HG03565 (cell line): ENCODE data around the gene ENC1.
A peak's percentile ranks its signal among the peaks of the same experiment; 100 is the strongest.
"Not testable (repeated sequence)": the region's sequence is repeated elsewhere in the genome, so short reads cannot be mapped to it uniquely, and the experiment has no call there.

Experiments
- ATAC-seq: cut with Tn5 transposase; IDR thresholded peaks from one replicate; pipeline ENCODE4 v1.9.1; 2021; ENCODE audit warnings: mild to moderate bottlenecking, moderate library complexity; ENCODE audit not compliant: unreplicated experiment

ENC1 gene, protein sequence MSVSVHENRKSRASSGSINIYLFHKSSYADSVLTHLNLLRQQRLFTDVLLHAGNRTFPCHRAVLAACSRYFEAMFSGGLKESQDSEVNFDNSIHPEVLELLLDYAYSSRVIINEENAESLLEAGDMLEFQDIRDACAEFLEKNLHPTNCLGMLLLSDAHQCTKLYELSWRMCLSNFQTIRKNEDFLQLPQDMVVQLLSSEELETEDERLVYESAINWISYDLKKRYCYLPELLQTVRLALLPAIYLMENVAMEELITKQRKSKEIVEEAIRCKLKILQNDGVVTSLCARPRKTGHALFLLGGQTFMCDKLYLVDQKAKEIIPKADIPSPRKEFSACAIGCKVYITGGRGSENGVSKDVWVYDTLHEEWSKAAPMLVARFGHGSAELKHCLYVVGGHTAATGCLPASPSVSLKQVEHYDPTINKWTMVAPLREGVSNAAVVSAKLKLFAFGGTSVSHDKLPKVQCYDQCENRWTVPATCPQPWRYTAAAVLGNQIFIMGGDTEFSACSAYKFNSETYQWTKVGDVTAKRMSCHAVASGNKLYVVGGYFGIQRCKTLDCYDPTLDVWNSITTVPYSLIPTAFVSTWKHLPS

DNA sequence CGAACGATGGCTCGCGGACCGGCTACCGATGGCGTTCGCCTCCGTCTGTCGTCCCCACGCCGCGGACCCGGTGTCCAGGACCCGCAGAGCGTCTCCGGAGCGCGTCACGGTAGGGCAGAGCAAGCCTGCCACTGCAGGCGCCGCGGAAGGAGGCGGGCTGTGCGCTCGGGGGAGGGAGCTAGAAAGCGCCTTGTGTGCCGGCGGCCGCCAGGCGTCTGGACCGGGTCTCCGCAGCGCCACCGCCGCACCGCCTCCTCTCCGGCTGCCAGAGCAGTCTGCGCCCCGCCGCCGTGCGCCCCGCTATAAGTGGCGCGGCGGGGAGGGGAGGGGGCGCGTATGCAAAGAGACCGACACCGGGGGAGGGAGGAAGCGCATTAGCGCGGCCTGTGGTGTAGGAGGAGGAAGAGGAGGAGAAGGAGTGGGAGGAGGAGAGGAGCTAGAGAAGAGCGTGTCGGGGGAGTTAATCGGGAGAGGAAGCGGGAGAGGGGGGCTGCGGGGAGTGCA, at the start of gene ENC1:
Gene ENC1, minus strand, starts transcription at position 279 of the 504 bp plus-strand sequence. CDS start 4,243 bp downstream, outside the sequence.
- ATAC-seq: peak; percentile 59

DNA sequence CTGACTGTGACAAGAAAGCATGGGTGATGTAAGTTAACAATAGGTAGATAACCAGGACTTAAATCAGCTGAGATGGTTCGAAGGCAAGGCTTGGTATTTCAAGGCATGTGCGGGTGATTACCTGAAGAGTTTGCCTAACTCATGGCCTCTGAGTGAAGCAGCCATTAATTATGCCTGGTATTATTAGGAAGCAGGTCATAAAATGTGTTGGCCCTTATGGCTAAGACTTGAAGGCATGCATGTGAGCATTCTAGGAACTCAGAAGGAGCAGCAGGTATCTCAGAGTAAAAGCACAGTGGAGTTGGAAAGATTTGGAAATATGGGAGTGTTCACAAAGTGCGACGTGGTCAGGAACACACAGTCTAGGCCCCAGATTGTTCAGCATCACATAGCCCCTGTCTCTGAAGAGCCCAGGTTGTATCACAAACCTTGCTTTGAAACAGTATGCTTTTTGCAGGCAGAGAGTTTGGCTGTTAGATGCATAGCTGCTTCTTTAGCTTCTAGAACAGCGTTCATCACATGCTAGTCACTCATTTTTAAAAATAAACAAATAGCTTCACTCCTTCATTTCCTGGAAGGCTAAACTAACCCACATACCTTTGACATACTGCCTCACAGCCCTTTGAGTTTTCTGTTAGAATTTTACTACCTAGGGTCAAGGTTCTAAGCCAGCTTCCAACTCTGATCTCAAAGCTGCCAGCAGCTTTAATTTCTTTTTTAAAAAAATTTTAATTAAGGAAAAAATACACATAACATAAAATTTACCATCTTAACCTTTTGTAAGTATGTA, 46.6 kb upstream of the ENC1 start:
- ATAC-seq: no peak

DNA sequence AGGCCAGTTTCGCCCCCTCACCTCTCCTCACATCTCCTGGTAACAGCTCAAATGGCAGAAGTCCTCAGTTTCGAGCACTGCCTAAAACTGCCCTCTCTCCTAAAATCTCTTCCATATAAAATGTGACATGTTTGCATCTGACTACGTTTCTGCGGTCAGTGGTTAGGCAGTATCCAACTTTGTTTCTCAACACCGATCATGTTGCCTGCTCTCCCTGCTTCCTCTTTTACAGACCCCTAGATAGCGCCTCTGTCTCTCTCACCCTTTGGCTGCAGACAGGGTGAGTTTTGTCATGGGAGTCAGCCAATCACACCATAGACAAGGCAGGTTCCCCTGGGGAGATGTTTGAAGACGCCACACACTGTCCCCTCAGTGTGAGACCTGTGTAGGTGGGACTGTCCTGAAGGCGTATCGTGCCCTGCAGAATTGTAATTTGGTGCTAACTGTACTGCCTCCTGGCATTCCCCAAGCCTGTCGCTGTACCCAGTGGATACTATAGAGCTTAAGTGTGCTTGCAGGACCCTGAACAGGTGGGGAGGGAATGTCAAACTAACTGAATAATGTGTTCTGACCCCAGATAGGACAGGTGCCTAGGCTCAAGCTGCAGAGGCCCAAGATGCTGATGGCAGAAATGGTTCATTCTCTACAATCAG, 45.6 kb upstream of the ENC1 start:
- ATAC-seq: peak; percentile 50

DNA sequence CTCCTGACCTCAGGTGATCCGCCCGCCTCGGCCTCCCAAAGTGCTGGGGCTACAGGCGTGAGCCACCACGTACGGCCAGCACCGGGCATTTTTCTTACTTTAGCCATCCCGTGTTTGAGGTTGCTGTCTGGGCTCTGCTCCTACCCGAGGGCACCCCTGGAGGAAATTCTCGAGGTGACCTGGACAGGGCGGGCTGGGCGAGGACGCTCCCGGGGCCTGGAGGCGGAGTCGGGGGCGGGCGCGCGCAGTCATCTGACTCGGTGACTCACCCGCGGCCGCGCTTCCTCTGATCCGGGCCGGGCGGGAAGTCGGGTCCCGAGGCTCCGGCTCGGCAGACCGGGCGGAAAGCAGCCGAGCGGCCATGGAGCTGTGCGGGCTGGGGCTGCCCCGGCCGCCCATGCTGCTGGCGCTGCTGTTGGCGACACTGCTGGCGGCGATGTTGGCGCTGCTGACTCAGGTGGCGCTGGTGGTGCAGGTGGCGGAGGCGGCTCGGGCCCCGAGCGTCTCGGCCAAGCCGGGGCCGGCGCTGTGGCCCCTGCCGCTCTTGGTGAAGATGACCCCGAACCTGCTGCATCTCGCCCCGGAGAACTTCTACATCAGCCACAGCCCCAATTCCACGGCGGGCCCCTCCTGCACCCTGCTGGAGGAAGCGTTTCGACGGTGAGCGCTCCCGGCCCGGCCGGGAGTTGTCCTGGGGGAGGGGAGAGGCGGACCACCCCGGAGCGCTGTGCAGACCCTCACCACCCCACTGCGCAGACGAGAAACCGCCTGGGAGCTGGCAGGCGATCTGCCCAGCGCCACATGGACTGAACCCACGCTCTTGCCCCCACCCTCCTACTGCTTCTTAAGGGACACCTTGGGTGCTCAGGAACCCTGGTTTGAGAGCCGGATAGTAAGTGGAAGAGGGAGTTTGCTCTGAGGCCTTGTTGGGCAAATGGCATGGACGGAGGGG, 44.6 kb upstream of the ENC1 start, which contains the start of gene HEXB:
Gene HEXB, plus strand, starts transcription at position 334 of the 952 bp plus-strand sequence. Its CDS starts 28 bp downstream, at position 362.
- ATAC-seq: peak; percentile 61

DNA sequence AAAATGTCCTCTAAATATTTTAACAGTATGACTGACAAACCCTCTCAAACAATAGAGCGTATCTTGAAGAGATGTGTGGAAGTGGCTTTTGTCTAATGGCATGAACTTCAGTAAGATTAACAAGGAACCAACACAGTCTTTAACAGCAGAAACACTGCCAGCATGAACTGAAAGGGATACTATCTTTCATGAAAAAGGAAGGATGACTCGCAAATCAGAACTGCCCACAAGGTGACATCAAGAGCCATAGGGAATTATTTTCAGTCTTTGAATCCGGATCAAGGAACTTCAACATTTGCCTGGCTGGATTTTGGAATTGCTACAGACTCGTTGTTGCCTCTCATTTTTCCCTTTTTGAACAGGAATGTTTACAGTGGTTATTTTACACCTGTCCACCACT, 39.4 kb upstream of the ENC1 start:
- ATAC-seq: no peak

DNA sequence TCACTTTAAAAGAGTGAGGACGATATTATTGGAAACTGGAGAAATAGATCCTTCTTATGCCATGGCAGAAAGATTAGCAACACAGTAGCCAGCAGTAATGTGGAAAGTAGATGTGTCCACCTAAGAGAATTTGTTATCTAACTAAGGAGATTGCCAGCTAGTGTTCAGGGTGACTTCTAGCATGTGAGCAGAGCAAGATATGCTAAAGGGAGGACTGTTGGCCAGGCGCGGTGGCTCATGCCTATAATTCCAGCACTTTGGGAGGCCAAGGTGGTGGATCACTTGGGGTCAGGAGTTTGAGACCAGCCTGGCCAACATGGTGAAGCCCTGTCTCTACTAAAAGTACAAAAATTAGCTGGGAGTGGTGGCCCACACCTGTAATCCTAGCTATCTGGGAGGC, 38.8 kb upstream of the ENC1 start:
- ATAC-seq: not testable (repeated sequence)

DNA sequence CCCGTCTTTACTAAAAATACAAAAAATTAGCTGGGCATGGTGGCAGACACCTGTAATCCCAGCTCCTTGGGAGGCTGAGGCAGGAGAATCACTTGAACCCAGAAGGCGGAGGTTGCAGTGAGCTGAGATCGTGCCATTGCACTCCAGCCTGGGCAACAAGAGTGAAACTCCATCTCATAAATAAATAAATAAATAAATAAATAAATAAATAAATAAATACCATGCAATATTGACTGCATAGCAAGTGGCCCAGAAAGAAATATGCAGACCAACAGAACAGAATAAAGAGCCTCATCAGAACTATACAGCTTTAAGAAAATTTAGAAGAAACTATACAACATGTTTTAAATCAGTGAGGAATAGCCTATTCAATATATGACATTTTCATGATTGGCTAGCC, 37.6 kb upstream of the ENC1 start:
- not testable (repeated sequence) for ATAC-seq

DNA sequence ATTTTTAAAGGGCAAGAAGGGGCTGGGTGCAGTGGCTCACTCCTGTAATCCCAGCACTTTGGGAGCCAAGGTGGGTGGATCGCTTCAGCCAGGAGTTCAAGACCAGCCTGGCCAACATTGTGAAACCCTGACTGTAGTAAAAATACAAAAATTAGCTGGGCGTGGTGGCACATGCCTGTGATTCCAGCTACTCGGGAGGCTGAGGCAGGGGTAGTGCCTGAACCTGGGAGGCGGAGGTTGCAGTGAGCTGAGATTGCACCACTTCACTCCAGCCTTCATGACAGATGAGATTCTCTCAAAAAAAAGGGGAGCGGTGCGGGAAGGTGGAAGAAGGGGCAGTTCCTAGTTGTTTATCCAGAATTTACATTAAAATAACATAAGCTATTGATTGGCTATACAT, 35.9 kb upstream of the ENC1 start:
- not testable (repeated sequence) for ATAC-seq

DNA sequence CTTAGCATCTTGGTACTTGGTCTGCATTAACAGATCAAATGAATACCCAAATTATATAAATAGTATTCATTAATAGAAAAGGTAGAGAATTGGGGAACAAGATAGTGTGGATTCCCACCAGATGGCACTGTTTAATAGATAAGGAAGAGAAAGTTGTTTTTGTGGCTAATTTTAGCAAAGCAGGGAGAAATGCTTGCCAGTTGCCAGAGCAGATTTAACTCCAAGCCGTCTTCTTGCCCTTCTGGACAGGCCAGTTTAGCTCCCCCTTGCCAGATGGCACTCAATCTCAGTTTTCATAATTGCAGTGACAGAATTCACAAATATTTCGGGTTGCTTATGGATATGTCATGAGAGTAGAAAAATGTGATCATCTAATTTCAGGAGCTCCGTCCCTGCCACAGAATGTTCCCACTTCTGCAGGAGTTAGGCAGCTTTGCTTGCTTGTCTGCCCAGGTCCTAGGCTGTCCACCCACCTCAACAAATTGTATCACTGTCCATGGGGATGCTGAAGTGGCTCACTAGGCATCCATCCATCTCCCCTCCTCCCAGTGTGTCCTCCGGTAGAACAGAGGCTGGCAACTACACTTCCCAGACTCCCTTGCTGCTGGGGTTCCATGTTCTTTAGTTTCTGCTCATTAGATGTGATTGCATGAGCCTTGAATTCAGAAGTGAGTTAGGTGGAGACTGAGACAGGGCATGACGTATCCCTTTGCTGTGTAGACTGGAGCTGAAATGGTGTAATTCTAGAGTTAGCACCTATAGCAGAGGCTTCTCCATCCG, 32.7 kb upstream of the ENC1 start:
- no peak for ATAC-seq

DNA sequence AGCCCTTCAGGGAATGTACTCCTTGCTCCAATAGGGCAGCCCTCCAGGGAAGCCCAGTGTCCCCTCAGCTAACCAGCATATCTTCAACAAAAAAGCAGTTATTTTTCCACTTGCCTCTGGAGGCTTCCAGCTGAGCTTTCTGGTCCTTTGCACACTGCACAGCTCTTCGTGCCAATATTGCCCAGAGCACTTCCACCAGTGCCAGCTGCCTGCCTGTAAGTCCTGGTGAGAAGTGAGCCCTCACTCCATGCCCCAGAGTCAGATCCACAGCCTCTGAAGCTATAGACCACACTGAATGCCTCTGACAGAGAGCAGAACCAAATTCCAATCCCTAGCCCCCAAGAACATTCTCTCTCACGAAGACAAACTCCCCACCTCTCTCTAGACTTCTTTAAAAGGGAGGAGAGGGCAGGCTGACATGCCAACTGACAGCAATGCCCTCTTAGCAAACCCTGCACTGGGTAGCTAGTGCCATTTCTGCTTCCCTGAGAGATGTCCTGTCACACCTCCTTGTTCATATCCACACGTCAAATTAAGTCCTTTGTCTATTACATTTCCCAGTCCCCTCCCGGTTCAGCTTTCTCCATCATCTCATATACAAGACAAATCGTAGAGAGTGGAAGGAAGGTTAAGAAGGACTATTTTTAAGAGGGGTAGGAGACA, 31.8 kb upstream of the ENC1 start:
- ATAC-seq: no peak

DNA sequence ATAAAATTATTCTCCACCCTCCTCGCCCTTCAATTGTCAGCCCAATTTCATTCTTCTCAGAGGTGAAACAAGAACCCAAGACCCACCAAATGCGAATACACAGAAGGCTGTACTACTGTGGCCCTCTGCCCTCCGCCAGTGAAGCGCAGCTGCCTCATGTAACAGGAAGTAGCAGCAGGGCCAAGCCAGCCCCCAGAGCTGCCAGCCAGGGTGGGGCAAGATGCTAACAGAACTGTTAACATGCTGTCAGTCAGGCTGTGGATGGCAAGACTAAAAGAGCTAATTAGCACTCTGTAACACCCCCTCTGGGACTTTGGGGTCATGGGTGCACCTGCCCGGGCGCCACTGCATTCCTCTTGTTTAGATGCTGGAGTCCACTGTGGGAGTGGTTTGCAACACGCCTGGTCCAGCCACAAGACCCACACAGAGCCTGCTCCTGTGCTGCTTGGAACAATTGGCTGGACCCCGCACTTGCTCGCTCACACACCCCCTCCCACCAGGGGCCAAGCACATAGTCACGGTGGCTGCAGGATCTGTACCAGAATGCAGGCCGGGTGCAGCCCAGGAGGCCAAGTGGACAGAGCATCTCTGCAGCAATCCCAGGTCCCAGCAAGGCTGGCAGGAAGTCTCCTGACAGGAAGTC, 30.0 kb upstream of the ENC1 start:
- no peak for ATAC-seq

DNA sequence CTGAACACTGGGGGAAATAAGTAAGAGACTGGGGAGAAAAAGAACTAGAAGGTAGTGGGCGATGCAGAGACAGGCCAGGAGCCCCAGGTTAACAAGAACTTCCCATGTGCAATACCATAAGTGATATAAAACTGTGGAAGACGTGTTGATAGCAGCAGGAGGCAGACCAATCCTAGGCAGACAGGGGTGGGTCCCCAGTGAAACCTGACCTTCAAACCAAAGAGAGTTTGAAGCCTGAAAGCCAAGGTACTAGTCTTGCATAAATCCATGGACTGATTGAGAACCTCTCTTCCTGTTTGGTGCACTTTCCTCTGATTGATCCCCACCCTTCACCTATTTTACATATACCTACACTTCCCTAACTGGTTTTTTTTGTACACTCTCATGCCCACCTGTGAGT, 29.3 kb upstream of the ENC1 start:
- ATAC-seq: no peak

DNA sequence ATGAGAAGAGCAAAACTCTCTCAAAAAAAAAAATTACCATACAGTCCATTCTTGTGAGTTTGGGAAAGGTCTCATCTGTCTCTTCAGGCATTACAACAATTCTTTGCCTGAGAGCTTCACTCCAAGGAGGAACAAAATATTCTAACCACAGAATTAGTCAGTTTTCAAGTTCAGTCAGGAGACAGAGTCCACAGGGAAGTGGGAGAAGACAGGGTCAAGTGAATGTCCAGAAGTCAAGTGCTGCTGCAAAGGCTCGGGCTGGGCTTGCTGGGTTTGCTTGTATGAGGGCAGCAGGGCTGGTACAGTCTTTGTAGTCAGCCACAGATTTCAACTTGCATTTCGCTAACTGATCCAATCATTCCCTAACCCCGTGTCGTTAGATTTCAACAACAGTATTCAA, 26.9 kb upstream of the ENC1 start:
- no peak for ATAC-seq

DNA sequence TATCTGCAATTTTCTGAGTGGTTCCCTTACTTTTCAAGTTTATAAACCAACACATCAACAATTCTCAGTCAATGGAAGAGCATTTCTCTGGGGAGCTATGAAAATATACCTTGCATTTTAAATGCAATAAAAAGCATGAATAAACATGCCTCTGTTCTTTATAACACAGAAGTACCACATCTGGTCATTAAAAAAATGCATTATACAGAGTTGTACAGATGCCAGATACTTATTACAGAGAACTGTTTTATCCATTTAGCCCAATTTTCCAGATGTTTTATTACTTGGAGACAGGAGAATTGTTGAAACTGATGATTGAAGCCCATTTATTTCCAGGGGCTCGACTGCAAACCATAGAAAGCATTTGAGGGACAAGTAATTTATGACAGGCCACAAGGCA, 25.3 kb upstream of the ENC1 start:
- no peak for ATAC-seq

DNA sequence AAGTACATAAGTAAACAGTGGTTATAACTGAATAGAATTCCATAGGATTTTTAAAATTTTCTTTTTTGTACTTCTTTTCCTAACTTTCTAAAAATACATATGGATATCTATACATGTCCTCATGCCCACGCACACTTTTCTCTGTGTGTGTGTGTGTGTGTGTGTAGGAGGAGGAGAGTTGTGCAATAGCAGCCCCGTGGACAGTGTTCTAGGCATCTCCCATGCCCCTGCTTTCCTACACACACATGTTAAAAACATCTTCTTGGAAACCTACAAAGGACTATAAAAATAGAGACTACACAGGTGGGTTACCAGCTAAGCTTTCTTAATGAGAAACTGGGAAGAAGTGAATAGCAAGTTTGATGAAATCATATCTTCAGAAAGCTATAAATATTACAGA, 24.7 kb upstream of the ENC1 start:
- ATAC-seq: no peak

DNA sequence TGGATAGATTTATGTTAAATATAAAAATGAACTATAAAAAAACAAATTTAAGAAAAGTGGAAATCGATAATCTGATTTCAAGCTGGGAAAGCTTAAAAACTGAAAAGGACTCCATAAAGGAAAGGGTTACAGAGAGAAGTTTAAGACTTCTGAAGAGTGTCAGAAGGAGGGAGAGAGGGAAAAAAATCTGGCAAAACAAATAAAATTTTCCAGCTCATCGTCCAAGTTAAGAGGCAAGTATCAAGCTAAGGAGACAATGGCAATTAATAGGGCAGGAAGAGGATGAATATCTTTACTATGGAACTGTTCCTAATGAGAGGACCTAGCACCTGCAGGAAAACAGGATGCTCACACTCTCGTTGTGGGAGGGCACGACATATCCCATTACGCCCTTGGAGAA, 24.0 kb upstream of the ENC1 start:
- no peak for ATAC-seq

DNA sequence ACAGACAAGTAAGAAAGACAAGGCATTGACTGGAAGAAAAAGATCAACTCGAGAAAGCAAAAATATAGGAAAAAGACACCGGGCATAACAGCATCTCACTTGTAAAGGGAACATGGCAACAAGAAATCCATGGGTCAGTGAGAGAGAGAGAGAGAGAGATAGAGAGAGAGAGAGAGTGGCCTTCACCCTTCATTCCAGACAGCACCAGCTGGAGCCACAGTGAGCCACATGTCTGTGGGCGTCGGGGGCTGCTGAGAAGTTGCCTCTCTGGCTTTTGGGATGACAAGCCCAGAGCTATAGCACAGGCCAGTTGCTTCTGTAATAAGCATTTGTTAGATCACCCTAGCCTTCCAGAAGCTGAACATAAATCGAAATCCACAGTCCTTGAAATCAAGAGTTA, 20.3 kb upstream of the ENC1 start:
- ATAC-seq: no peak

DNA sequence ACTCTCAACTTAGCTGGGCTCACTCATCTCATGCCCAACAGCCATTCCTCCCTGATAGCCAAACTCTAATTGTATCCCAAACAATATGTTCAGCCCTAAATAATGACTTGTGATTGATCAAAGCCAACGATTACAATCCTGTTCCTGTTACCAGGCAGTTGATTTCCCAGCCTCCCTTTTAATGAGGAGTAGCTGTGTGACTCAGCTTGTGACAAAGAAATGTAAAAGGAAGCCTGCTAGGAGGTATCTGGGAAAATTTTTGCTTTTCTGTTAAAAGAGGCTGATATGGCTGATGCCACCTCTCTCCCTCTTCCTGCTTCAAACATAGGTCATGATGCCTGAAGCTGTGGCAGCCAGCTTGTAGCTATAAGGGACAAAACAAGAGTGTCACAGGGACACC, 19.6 kb upstream of the ENC1 start:
- ATAC-seq: no peak
